ENCODE data around the gene C12orf56.
"Not testable (repeated sequence)": the region's sequence is repeated elsewhere in the genome, so short reads cannot be mapped to it uniquely, and the experiment has no call there.

Gene C12orf56

GRCh38 chr12:64296301-64296700 lies 94.3 kb downstream of the C12orf56 start:
- no peak for FAIRE-seq

GRCh38 chr12:64293654-64294364 lies 96.7 kb downstream of the C12orf56 start:
- FAIRE-seq: no peak

DNA sequence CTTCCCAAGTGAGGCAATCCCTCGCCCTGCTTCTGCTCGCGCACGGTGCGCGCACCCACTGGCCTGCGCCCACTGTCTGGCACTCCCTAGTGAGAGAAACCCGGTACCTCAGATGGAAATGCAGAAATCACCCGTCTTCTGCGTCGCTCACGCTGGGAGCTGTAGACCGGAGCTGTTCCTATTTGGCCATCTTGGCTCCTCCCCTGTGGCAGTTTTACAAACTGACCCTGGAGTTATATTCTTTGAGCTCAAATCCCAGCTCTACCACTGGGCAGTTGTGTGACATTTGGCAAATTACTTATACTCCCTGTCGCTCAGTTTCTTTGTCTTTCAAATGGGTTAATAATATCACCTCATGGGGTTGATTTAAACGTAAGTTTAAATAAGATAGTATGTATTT lies 97.4 kb downstream of the C12orf56 start:
- not testable (repeated sequence) for FAIRE-seq

- no peak for FAIRE-seq
Observed at GRCh38 chr12:64286521-64286920, 104.0 kb downstream of the C12orf56 start.

DNA sequence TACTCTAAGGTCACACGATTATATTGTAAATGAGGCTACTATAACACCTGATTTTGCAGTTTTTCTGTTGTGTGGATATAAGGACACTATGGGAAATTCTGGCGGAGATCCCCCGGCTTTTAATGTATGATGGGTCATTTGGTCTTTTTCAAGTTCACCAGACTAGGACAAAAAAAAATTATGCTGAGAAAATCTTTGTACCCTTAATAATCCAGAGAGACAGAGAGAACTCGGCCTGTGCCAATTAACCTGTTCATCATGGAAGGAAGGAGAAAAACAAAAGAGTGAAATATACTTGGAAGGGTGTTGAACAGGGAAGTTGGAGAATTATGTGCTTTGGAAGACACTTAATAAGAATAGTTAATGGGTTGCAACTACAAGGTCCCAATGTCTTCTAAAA lies 106.3 kb downstream of the C12orf56 start:
- no peak for FAIRE-seq

- no peak for FAIRE-seq
Observed at GRCh38 chr12:64278421-64278820, 112.1 kb downstream of the C12orf56 start.

GRCh38 chr12:64273527-64274403 lies 116.8 kb downstream of the C12orf56 start:
- FAIRE-seq: no peak

DNA sequence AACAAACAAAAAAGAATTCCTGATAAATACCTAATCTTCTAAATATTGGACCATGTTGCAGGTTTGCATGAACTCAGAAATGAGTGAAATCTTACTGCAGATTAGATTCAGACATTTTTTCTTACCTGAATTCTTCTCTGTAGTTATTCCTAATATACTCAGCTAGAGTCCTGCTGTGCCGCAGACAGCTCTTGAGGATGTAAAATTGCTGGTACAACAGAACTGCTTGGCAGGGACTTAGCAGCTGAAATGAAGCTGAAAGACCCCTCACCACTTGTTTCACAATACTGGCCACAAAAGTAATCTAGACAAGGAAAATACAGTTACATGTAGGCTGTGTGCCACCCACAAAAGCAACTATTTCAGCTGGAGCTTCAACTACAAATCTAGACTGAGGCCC lies 120.1 kb downstream of the C12orf56 start:
- no peak for FAIRE-seq

DNA sequence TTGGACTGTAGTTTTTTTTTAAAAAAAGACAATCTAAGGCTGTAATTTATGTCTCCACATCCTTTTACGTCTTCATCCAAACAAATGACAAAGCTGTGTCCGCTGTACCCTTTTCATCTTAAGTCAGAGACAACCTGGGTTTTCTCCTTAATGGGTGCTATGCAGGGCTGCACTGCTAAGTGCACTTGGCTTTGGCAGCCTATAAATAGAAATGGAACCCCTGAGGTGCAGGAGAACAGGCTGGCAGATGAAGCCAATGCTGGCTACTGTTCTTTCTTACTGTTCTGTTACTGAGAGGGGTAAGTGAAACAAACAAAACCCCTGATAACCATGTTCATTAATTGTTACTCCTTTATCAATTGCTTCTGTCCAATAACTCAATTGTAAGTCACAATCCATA lies 121.4 kb downstream of the C12orf56 start:
- no peak for FAIRE-seq

GRCh38 chr12:64268409-64268808 lies 122.1 kb downstream of the C12orf56 start:
- FAIRE-seq: no peak

DNA sequence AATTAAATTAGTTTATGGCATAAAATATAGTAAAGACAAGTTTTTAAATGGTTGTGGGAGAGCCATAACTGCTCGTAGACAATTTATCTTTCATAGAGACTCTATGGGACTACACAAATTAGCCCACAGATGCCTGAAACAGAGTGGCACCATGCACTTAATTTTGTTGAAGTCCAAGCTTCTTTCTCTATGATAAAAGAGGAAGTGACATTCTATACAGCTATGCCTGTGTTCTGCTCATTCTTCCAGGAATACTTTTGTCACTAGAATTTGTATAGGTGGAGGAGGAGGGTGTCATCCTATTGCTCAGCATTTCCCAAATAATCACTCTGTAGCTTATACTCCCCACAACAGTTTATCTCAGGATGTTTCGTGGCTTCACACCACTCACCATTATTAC lies 124.7 kb downstream of the C12orf56 start:
- no peak for FAIRE-seq

GRCh38 chr12:64261813-64262212 lies 128.7 kb downstream of the C12orf56 start:
- FAIRE-seq: no peak

- FAIRE-seq: no peak
Observed at GRCh38 chr12:64258576-64258975, 132.0 kb downstream of the C12orf56 start.

GRCh38 chr12:64256166-64256800 lies 134.3 kb downstream of the C12orf56 start:
- FAIRE-seq: peak; percentile 98

- FAIRE-seq: no peak
Observed at GRCh38 chr12:64255249-64255648, 135.3 kb downstream of the C12orf56 start.

- no peak for FAIRE-seq
Observed at GRCh38 chr12:64253356-64253755, 137.2 kb downstream of the C12orf56 start.

- no peak for FAIRE-seq
Observed at GRCh38 chr12:64252681-64253080, 137.9 kb downstream of the C12orf56 start.

GRCh38 chr12:64243809-64244208 lies 146.7 kb downstream of the C12orf56 start:
- FAIRE-seq: no peak

DNA sequence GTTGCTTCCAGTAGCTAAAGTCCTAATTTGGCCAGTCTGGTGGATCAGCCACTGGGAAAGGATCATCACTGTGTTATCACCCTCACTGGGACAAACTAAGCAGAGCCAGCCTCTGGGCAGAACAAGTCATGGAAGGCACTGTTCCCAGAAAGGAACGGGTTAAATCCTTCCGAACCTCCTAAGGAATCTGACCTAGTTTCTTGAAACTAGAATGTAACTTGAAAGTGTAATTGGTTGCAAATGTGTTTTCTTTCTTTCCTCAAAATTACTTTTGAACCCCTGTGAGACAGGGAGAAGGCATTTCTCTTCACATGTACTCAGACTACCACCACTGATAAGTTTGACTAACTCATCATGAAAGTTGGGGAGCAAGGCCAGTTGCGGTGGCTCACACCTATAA lies 149.8 kb downstream of the C12orf56 start:
- no peak for FAIRE-seq

DNA sequence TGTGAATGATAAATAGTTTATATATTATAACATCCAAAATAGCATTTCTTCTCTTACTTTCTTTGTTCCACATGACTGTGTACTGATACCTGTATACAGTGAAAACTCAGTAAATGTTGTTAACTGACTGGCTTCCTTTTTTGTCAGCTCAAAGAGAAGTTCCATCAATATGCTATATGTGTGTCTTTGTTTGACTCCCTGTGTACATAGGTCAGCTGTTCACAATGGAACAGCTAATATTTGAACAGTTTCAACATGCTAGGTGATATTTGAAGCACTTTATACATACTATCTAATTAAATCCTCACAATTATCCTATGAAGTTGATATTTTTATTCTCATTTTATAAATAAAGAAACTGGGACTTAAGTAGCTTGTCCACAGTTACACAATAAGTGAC lies 153.2 kb downstream of the C12orf56 start:
- no peak for FAIRE-seq

- FAIRE-seq: no peak
Observed at GRCh38 chr12:64236549-64236948, 154.0 kb downstream of the C12orf56 start.

DNA sequence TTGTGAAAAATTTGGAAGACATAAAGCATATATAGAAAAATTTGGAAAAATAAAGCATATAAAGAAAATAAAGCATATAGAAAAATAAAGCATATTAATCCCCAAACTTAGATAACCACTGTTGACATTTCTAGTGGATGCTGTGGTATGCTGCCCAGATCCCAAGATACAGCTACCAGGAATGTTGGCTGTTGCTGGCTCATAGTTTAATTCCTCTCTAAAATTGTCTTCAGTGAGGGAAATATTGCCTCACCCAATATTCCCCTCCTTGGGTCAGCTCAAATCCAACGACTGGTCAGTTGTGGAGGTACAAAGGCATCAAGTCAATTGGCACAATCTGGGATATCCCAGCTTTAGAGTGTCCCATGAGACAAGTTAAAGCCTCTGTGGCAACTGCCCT lies 158.4 kb downstream of the C12orf56 start:
- FAIRE-seq: no peak

DNA sequence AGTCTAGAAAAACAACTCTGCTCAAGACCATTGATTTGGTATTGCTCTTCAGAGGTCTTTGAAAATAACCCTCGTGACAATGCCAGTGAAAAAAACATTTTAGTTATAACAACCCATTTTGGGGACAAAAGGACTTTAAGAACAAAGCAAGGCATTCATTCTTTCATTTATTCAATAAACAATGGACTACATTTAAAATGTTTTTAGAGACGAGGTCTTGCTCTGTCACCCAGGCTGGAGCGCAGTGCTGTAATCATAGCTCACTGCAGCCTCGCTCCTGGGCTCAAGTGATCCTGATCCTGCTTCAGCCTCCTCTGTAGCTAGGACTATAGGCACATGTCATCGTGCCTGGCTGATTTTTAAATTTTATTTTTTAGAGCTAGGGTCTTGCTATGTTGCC lies 160.8 kb downstream of the C12orf56 start:
- no peak for FAIRE-seq

GRCh38 chr12:64229240-64229639 lies 161.3 kb downstream of the C12orf56 start:
- no peak for FAIRE-seq

Data from A204.1 (cell line).